T-helper 1 cell treated with Interleukin-12 subunit alpha and Interleukin-12 subunit beta and Interleukin-4 antibody, amounts not matched to agents 30 μg/mL and 1 μg/mL, for 36 hours (primary cell): ENCODE results near the gene RAB27B.

Source experiments
- H3K27ac Mint-ChIP-seq: one replicate; pipeline ENCODE4 v1.8.0; 2021; ENCODE audit warnings: mild to moderate bottlenecking, mixed read lengths
- H3K27me3 Mint-ChIP-seq: one replicate; pipeline ENCODE4 v1.8.0; 2021; ENCODE audit warnings: low read depth, mixed read lengths
- H3K36me3 Mint-ChIP-seq: one replicate; pipeline ENCODE4 v1.8.0; 2021; ENCODE audit warnings: low read depth, mixed read lengths
- H3K4me1 Mint-ChIP-seq: one replicate; pipeline ENCODE4 v1.8.0; 2021; ENCODE audit warnings: low read depth, mixed read lengths
- H3K4me3 Mint-ChIP-seq: one replicate; pipeline ENCODE4 v1.8.0; 2021; ENCODE audit warnings: mild to moderate bottlenecking, moderate library complexity, mixed read lengths
- H3K9me3 Mint-ChIP-seq: one replicate; pipeline ENCODE4 v1.8.0; 2021; ENCODE audit warnings: mixed read lengths

RAB27B gene

DNA sequence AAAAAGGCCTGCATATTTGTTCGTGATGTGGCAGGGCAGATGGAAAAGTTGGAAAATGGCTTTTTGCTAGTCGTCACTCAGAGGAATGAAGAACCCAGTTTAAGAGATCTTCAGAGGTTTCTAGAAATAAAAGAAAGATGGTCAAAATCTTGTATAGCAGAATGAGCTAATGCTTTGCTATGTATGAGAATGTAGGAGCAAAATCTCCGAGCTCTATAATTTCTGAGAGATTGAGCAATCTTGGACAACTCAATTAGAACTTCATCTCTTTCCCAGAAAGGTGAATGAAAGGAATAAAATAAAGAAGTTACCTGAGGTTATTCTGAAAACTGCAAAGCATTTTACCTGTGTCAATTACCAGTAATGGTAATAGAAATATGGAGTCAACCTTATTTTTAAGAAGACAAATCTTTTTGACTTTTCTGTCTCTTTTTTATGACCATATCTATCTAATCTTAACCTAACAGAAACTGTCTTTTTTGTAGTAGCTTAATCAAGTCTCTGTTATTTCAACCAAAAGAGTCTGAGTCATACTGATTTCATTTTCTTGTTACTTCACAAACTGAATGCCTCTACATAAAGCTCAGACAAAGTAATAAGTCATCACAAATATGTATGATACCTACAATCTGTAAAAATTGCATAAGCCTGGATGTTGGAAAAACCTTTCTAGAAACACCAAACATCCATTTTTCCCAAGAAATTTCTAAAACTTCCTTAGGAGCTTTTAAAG, 98.5 kb downstream of the RAB27B start:
- Mint-ChIP-seq H3K27me3 (peaks cover 3% of the 10 kb centered on the region), H3K27ac (no peak overlapping the region), H3K36me3 (no peaks in the 10 kb centered on the region), H3K9me3 (no peaks in the 10 kb centered on the region), H3K4me1 (no peaks in the 10 kb centered on the region), H3K4me3 (no peak overlapping the region)

- no peaks in the 10 kb centered on the region for H3K4me1 Mint-ChIP-seq
- no peak overlapping the region for H3K4me3 Mint-ChIP-seq
- H3K36me3 Mint-ChIP-seq = no peaks in the 10 kb centered on the region
- no peak overlapping the region for H3K27ac Mint-ChIP-seq
- peaks cover 3% of the 10 kb centered on the region for H3K27me3 Mint-ChIP-seq
- H3K9me3 Mint-ChIP-seq = no peaks in the 10 kb centered on the region
These were observed 100.0 kb downstream of the RAB27B start for GRCh38 chr18:54928236-54928635.

GRCh38 chr18:54931152-54931551, 102.9 kb downstream of the RAB27B start:
- H3K9me3 Mint-ChIP-seq = no peaks in the 10 kb centered on the region
- H3K36me3 Mint-ChIP-seq = no peaks in the 10 kb centered on the region
- H3K4me3 Mint-ChIP-seq = no peak overlapping the region
- H3K4me1 Mint-ChIP-seq = no peaks in the 10 kb centered on the region
- no peak overlapping the region for H3K27ac Mint-ChIP-seq
- H3K27me3 Mint-ChIP-seq = peaks cover 8% of the 10 kb centered on the region

GRCh38 chr18:54932472-54932871, 104.2 kb downstream of the RAB27B start:
- H3K27ac Mint-ChIP-seq = no peak overlapping the region
- no peaks in the 10 kb centered on the region for H3K4me1 Mint-ChIP-seq
- H3K27me3 Mint-ChIP-seq = peaks cover 7% of the 10 kb centered on the region
- H3K4me3 Mint-ChIP-seq = no peak overlapping the region
- no peaks in the 10 kb centered on the region for H3K36me3 Mint-ChIP-seq
- H3K9me3 Mint-ChIP-seq = no peaks in the 10 kb centered on the region

DNA sequence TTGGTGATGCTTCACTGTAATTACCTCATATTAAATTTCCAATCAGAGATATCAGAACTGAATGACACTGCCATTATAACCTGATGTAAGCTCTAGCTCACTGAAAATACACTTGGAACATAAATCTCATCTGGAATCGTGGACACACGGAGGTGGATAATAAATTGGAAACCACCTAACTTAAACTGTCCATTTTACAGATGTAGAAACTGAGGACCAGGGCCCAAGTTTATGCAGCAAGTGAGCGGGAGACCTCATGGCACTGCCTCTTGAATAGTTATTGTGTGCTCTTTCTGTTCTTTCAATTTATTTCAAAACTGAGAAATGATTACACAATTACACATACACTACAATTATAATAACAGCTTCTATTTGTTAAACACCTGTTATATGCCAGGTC, 110.2 kb downstream of the RAB27B start:
- no peaks in the 10 kb centered on the region for H3K9me3 Mint-ChIP-seq
- H3K4me3 Mint-ChIP-seq = no peak overlapping the region
- H3K4me1 Mint-ChIP-seq = no peaks in the 10 kb centered on the region
- peaks cover 4% of the 10 kb centered on the region for H3K27me3 Mint-ChIP-seq
- no peak overlapping the region for H3K27ac Mint-ChIP-seq
- no peaks in the 10 kb centered on the region for H3K36me3 Mint-ChIP-seq

GRCh38 chr18:54939361-54939917, 111.2 kb downstream of the RAB27B start:
- Mint-ChIP-seq H3K27ac (no peak overlapping the region), H3K4me3 (no peak overlapping the region), H3K9me3 (no peaks in the 10 kb centered on the region), H3K27me3 (no peaks in the 10 kb centered on the region), H3K36me3 (no peaks in the 10 kb centered on the region), H3K4me1 (no peaks in the 10 kb centered on the region)

DNA sequence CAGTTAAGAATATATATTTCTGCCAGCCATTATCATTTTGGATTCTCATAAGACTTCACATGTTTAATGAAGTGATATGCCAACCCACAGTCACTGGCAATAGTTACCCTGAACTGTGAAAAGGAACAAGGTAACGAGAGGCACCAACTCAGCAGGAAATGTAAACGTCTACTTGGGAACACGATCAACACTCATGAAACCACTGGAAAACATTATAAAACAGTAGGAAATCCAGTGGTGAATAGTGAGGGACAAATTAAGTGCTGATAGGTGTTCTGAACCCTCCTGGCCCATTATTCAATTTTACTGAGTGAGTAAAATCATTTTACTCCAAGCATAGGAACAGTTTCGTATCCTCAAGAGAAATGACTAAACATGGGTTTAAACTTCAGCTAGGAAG, 113.9 kb downstream of the RAB27B start:
- Mint-ChIP-seq H3K4me3 (no peak overlapping the region), H3K36me3 (no peaks in the 10 kb centered on the region), H3K9me3 (no peaks in the 10 kb centered on the region), H3K4me1 (peaks cover 16% of the 10 kb centered on the region), H3K27me3 (no peaks in the 10 kb centered on the region), H3K27ac (no peak overlapping the region)

GRCh38 chr18:54942569-54942968, 114.3 kb downstream of the RAB27B start:
- H3K27ac Mint-ChIP-seq = no peak overlapping the region
- H3K4me1 Mint-ChIP-seq = peaks cover 16% of the 10 kb centered on the region
- H3K36me3 Mint-ChIP-seq = no peaks in the 10 kb centered on the region
- no peaks in the 10 kb centered on the region for H3K27me3 Mint-ChIP-seq
- H3K4me3 Mint-ChIP-seq = no peak overlapping the region
- no peaks in the 10 kb centered on the region for H3K9me3 Mint-ChIP-seq
